HG03575 (cell line): Measurements from ENCODE around the gene LYPD6B.

Source experiments
- ATAC-seq: cut with Tn5 transposase; IDR thresholded peaks from one replicate; pipeline ENCODE4 v1.9.1; 2021; ENCODE audit not compliant: unreplicated experiment, insufficient number of reproducible peaks, low FRiP score; ENCODE audit errors: extremely low read depth

The LYPD6B gene

DNA sequence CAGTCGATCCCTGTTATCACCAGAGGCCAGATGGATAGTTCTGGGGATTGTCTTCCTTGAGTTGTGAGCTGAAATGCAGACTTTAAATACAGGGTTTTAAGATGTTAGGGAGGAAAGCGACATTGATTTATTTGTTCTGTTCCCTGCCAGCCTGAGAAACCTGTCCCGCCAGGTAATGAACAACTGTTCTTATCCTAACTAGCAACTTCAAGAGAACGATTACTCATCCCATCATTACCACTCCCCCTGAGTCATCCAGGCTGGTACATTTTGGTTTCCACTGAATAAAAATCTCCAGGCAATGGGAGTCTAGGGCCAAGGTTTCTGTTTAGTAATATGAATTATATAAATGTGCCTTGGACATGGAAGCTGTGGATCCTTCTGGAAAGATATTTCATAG lies 131.2 kb downstream of the LYPD6B start:
- ATAC-seq: no peak

DNA sequence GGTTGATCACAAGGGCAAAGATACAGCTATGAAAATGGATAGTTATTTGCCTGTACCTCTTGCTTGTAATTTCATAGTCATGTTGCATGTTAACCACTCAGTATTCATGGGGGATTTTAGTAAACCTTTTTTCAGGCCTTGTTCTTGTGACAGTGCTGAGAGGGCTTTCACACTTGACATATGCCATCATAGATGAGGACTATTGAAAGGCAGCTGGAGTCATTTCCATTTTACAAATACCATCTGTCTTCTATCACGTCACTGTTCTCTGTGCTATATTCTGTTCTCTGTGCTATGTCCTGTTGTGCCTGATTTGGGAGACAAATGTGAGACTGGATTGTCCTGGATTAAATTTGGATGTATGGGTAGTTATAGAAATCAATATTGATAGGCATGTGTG lies 131.7 kb downstream of the LYPD6B start:
- ATAC-seq: no peak

DNA sequence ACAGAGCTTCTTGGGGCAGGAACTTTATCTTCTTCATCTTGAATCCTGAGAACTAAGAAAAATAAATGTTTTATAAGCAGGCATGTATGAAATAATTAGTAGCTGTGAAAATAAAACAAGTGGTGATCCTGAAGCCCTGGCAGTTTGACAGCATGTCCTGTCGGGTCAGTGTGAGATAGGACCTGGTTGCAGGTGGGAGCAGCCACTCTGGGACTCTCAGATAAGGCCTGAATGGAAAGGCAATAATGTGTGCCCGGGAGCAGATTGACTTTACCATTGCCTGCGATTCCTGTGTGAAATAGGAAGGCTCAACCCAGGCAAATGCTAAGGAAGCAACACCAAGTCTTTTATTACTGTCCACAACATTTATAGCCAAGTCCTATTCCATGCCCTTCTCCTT lies 132.4 kb downstream of the LYPD6B start:
- no peak for ATAC-seq

DNA sequence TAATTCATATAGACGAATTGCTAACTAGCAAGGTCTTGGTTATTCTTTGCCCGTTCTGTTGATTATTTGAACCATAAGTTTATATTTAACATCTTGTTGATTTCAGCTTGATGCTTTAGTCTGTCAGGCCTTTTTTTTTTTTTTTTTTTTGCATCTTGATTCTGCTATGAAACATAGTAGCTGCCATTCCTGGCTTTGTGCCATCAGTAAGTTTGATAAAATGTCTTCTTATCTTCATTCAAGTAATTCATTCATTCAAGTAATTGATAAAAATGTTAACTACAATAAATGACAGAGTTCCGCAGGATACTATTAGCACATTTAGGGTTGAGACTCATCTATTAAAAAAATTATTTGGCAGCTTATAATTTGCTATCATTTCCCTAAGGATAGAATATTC lies 134.7 kb downstream of the LYPD6B start:
- ATAC-seq: no peak

DNA sequence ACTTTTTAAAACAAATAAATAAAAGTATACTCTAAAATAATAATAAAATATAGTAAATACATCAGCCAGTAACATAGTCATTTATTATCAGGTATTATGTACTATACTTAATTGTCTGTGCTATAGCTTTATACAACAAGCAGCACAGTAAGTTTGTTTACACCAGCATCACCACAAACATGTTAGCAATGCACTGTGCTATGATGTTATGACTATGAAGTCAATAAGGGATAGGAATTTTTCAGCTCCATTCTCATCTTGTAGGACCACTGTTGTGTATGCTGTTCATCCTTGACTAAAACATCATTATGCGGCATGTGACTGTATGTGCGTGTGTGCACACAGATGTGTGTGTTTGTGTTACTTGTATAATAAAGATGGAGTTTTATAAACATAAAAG lies 137.5 kb downstream of the LYPD6B start:
- ATAC-seq: no peak

DNA sequence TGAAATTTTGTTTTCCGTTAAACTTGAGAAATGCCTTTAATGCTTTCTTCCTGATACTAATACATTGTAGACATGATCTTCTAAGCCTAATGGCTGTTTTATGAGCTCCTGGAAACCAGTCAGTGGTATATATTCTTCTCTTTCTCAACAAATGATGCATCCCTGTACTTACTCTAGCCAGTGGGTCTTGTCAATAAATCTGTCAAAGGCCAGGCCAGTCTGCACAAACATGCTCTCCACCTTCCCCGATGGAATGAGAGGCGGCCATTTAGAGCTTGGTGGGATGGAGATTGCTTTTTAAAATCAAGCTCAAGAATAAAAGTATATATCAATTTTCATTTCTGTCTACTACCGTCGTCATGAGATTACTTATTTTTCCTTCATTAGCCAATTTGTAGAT lies 140.1 kb downstream of the LYPD6B start:
- ATAC-seq: no peak

DNA sequence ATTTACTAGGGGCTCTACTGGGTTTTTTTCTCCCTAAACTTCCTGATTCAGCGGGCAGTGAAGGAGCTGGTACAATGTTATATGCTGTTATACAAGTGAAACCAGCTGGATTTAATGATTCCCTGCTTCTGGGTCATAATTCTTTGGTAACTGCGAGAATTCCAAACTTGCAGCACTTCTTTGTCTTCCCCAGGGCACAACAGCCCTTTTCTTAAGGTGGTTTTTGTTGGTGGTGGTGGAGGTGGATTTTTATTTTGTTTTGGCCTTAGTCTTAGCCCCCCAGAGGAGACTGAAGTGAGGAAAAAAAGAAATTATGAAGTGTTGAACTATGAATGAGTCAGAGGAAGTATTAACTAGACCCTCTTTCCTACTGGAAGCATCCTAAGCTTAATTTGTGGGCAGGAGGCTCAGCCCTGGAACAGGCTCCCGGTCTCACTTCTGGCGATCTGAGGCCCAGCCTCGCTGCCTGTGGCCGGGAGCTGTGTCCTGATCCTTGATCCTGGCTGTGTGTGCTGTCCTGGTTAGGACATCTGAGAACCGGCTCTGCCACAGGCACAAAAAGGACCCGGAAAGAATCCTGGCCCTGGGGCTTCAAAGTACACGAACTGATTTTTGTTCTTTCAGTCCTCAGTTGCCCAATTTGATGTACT lies 141.9 kb downstream of the LYPD6B start:
- ATAC-seq: no peak

DNA sequence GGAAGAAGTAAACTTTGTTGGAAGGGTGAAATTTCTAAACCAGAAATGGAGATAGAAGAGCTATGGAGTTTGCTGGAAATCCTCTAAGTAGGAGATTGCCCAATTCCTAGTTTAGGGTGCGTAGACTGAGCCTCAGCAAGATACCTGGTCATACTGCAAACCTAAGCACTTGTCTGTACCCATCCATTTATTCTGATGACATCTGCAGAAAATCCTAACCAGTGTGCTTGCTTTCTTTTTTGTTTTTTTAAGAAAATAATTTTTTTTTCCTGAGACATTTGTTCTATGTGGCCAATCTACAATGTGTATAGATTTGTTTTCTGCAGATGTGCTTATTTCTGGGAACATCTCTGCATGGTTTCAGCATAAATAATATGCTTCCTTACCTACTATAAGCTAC lies 144.7 kb downstream of the LYPD6B start:
- ATAC-seq: no peak

DNA sequence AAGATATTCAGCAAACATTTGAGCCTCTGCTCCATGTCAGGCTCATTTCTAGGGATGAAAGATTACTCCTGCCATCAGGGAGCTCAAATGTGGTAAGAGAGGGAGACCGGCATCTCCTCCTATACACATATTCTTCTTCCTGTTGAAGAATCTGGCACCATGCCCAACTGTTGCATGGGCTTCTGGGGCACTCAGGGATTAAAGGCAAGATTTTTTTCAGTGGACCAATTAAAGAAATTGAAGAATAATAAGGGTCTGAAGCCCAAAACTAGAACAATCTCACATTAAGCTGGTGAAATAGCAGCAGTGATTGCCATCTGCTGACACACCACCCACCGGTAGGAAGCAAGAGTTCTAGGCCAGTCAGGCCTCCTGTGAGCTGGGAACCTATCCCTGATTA lies 146.5 kb downstream of the LYPD6B start:
- no peak for ATAC-seq

DNA sequence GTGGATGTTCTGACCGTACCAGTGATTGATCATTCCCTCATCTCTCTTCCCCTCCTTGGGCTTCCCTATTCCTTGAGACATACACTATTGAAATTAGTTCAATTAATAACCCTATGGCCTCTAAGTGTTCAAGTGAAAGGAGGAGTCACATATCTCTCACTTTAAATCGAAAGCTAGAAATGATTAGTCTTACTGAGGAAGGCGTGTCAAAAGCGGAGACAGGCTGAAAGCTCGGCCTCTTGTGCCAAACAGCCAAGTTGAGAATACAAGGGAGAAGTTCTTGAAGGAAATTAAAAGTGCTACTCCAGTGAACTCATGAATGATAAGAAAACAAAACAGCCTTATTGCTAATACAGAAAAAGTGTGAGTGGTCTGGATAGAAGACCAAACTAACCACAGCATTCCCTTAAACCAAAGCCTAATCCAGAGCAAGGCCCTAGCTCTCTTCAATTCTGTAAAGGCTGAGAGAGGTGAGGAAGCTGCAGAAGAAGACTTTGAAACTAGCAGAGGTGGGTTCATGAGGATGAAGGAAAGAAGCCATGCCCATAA lies 147.5 kb downstream of the LYPD6B start:
- ATAC-seq: no peak

DNA sequence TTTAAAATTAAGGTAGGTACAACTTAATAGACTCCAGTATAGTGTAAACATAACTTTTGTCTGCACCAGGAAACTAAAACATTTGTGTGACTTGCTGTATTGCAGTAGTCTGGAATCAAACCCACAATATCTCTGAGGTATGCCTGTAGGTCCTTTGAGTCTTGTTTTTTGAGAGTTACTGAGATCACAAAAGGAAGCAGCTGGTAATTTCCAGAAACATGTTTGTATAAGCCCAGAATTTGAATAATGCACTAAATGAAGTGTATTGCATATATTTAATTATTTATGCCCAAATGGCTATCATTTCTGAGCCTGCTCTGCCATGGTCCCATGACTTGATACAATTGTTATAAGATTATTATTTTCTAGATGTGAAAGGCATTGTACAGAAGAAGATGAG lies 148.6 kb downstream of the LYPD6B start:
- no peak for ATAC-seq

DNA sequence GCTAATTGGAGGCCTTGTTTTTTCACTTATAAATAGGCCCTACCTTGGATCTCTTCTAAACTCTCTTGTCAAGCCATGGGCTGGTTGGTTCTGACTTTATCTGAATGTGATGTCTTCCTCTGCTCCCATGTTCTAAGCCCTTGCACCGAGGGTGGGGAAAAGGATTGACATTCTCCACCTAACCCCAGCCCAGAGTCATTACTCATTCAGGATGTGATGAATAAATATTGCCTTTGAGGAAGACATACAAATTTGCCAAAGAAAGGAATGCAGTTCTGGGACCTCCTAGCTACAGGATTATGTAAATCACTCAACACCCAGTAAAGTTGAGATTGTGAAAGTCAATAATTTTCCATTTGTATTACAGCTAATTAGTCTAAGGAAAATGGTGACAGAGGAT lies 149.8 kb downstream of the LYPD6B start:
- ATAC-seq: no peak

DNA sequence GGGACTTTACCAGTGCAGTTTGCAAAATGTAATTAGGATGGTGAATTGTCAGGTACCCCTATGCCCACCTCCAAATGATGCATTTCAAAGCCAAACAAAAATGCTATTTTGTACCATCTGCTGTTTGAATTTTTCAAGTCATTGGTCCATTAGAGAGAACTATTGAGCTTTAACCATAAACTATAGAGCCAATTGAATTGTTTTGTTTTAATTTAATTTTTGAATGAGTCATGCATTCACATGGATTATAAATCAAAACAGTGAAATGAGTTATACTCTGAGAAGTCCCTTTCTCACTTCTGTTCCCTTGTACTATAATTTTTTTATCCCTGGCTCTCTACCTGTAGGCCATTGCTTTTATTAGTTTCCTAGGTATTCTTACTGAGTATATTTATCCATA lies 151.3 kb downstream of the LYPD6B start:
- ATAC-seq: no peak

DNA sequence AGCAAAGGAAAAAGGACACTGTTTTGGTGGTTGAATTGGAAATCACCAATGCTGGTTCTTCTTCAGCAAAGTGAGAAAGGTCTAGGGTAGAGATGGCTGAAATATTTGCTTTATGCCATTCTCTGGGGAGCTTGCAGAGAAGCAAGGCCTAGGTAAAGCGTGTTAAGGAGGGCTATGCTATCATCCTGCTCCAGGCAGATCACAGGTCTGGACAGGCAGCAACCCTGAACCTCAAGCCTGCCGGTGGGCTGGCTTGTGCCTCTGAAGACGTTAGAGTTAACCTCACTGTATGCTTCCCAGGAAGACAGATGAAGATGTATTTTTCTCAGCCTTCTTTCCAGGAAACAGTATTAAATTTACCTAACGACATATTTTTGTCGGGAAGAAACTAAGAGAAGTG lies 153.4 kb downstream of the LYPD6B start:
- no peak for ATAC-seq

DNA sequence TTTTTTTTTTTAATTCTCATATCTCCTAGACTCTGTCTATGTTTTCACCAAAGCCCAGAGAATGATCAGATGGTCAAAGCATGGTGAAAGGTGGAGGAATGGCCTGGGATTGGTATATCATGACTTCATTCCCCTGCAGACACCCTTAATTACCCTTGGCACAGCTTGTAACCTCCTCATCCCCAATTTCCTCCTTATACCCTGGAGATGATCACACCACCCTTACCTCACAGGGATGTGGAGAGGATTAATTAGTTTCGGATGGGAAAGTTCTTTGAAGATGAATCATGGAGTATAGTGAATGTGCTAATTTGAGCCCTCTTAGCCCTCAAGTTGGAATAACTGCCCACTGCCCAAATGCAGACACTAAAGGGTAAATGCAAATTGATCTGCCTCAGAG lies 153.9 kb downstream of the LYPD6B start:
- no peak for ATAC-seq

DNA sequence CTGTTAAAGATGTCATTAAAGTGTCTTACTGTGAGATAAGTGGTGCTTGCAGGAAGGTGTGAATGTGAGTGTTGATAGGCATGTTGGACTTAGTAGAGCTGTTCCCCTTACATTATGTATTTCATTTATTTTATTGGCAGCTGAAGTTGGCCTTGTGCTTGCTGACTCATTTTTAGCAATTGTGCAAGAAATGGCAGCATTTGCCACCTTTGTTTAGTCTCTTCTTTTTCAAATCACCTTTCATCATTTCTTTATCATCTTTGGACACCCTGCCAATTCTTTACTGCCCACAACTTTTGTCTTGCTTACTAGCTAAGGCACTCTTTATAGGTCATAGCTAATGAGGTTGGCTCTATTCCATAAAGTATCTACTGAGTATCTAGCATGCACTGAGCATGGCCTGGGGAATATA lies 161.6 kb downstream of the LYPD6B start:
- no peak for ATAC-seq

DNA sequence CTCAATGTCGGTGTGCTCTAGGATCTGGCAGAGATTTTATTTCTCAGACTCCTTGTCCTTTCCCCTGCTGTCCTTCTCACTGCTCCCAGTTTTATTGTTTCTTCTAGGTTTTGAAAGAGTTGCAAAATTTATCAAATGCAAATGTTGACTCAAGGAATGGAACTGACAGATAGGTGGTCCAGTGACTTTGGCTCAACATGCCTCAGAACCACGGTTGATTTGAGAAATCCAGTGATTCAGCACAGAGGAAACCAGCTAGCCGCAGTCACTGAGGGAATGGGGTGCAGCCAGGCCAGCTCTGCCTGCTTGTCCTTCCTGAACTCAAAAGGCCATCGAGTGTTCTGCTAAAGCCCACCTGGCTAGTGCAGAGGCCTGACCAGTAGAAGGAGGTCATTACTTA lies 166.2 kb downstream of the LYPD6B start:
- no peak for ATAC-seq

DNA sequence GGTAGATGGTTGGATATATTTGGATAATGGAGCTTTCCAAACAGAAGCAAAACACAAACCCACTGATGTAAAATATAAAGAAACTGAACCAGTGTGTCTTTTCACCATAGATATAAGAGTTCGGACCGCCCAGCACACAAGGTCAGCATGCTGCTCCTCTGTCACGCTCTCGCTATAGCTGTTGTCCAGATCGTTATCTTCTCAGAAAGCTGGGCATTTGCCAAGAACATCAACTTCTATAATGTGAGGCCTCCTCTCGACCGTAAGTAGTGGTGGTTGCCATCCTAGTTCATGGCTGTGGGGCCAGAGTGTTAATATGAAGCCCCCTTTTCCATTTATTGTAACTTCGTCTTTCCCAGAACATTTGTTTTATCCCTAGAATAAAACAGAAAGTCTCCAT lies 166.6 kb downstream of the LYPD6B start:
- no peak for ATAC-seq

DNA sequence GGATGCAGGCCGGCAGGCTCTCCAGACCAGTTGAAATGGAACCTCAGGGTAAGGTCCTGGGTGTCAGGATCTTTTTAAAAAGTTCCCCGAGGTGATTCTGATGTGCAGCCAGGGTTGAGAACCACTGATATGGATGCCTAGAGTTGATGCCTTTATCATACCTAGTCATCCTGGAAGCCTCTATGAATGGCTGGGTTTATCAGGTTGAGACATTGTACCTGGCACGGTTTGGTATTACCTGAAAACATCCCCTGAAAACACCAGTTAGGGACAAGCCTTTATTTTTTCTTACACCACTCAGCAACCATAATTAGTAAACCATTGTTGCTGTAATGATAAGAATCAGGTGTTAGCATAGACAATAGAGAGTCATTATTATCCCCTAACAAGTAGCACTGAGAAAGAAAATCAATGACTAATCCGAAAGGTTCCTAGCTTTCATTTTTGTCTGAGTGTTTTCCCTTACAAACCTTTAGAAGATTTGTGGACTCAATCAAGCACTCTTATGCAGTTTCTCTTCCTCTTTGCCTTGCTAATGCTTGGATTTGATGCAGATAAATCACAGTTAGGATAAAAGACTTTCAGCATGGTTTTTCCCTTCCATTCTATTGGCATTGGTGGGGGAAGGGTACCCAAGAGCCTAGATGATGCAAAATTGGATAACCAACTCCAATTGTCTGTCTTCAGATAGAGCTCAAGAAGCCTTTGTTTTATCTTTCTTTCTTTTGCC lies 175.4 kb downstream of the LYPD6B start:
- ATAC-seq: no peak

DNA sequence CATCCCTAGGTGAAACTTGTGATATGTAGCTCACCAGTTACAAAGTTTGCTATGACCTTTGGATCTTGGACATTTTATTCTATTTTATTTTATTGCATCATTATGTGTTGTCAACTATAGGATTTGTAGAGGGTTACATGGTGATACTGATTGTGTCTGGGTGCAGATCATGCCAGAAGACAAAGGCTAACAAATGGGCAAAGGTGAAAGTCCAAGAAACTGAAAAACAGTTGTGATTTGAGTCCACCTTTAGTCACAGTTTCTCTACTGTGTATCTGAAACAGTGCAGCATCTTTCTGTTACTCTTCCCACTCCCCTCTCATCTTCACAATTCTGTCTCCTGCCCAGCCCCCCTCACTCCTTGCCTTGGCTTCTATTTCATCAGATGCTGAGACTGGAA lies 180.0 kb downstream of the LYPD6B start:
- ATAC-seq: no peak

DNA sequence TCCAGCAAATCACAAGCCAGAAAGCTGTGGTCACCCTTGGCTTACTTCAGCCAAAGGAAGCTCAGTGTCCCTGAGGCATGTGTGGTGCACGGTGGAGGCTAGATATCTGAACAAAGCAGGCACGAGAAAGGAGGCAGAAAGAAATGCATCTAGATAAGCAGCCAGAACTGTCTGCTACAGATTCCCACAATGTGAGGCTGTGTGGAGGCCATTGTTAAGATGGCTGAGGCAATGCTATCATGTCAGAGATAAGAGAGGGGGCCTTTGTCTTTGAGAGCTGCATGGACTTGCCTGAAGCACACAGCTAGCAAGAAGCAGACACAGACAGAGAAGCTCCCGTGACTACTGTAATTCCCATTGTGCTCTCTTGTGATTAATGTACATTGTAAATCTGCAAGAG lies 181.4 kb downstream of the LYPD6B start:
- no peak for ATAC-seq
